GM18861 (cell line): ENCODE results near the gene PTPN2.
A peak's percentile ranks its signal among the peaks of the same experiment; 100 is the strongest.

ENCODE experiments used
- ATAC-seq: cut with Tn5 transposase; IDR thresholded peaks from one replicate; pipeline ENCODE4 v1.9.1; 2021; ENCODE audit not compliant: unreplicated experiment

PTPN2 gene

DNA sequence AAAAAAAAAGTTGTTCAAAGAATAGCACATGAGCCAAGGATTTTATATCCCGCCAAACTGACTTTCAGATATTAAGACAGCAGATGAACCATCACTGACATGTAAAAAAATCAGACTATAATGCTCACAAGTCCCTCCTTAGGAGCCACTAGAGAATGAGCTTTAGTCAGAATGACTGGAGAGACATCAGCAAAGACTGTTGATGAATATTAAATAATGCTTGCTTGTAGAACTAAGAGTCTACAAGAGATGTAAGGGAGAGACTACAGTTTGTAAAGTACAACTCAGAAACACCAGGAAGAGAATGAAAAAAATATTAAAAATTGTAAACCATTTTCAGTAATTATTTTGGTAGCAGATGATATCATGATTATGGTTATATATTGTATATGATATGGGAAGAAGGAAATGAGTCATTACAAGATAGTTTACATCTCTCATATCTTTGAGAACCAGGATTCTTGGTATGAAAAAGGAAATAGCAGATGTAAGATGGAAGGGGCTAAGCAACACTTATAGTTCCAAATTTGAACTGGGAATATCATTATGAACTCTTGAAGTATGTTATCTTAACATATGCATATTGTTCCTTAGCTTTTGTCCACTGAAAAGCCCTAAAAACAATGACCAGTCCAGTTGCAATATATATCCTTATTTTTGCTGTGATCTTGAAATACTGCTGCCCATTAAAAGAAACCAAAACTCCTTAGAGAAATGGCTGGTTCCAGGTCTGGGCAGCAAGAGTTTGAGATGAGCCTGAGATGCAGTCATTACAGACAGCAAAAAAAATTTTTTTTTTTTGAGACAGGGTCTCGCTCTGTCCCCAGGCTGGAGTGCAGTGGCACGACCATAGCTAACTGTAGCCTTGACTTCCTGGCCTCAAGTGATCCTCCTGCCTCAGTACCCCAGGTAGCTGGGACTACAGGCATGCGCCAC lies 55.7 kb downstream of the PTPN2 start:
- no peak for ATAC-seq

- no peak for ATAC-seq
Observed at GRCh38 chr18:12827588-12827987, 56.4 kb downstream of the PTPN2 start.

- ATAC-seq: no peak
Observed at GRCh38 chr18:12825230-12825629, 58.8 kb downstream of the PTPN2 start.

DNA sequence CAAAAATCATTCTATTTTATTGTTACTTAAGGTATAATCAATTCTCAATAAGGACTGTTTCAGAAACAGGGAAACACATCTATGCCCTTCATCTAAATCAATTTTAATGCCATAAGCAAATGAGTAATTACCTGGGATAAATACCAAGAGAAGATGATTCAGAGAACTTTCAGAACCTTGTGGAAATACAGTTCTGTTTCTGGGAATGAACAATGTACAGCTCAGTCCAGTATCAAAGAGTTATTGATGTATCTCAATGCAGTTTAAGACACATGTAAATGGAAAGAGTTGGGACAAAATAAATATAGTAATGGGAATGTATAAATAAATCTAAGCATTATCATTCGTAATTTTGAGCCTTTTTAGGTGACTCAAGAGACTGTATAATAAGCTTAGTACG lies 60.1 kb downstream of the PTPN2 start:
- no peak for ATAC-seq

DNA sequence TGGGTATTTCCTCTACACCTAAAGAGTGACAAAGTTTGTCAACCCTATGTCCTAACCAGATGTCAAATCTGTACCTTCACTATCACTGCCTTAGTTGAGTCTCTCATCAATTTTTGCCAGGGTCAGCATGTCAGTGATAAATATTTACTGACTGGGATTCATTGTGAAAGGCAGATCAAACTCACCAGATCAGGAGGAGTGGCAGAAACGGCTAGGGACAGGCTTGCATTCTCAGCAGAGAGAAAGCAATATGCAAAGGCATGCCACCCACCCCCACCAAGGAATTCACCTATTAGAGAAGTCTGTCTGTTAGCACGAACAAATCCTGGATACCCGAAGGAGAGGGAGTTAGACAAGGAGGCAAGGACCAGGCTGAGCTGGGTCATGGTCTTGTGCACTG lies 62.6 kb downstream of the PTPN2 start:
- ATAC-seq: no peak

GRCh38 chr18:12820506-12820905 lies 63.5 kb downstream of the PTPN2 start:
- ATAC-seq: no peak

- ATAC-seq: no peak
Observed at GRCh38 chr18:12819841-12820240, 64.2 kb downstream of the PTPN2 start.

GRCh38 chr18:12819322-12819721 lies 64.7 kb downstream of the PTPN2 start:
- peak; percentile 69 for ATAC-seq

DNA sequence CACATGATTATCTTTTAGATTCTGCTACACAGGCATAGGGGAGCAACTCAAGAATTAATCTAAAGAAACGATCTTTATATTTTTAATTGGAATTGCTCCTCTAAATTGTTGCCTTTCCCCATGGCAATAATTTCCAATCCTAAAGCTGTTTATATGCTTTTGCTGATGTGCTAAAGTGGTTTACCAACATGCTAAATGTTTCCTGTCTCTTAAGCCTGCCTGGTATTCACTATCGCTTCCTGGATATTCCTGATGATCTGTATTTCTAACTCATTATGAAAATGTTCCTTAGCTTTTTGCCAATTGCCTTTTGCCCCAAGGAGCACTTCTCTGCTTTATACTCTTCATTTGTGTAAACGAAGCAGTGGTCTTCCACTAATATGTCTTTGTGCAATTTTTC lies 65.8 kb downstream of the PTPN2 start:
- ATAC-seq: no peak

GRCh38 chr18:12816451-12816850 lies 67.6 kb downstream of the PTPN2 start:
- ATAC-seq: no peak

GRCh38 chr18:12811191-12811950 lies 72.7 kb downstream of the PTPN2 start:
- no peak for ATAC-seq

DNA sequence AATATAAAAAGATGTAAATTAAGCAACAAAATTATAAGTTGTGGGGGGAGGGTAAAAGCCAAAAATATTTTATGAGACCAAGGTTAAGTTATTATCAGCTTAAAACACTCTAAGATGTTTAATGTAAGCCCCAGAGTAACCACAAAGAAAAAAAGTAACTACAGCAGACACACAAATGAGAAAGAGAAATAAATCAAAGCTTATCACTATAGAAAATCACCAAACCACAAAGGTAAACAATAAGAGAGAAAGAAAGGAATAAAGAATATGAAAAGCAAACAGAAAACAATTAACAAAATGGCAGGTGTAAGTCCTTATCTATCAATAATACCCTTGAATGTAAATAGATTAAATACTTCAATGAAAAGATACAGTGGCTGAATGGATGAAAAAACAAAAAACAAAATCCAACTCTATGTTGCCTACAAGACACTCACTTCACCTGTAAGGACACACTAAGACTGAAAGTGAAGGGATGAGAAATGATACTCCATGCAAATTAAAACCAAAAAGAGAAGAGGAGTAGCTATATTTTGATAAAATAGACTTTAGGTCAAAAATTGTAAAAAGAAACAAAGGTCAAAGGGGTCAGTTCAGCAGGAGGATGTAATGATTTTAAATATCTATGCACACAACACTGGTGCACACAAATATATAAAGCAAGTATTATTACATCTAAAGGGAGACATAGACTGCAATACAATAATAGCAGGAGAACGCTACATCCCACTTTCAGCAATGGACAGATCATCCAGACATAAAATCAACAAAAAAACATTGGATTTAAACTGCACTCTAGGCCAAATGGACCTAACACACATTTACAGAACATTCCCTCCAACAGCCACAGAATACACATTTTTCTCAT lies 80.7 kb downstream of the PTPN2 start:
- peak; percentile 78 for ATAC-seq

DNA sequence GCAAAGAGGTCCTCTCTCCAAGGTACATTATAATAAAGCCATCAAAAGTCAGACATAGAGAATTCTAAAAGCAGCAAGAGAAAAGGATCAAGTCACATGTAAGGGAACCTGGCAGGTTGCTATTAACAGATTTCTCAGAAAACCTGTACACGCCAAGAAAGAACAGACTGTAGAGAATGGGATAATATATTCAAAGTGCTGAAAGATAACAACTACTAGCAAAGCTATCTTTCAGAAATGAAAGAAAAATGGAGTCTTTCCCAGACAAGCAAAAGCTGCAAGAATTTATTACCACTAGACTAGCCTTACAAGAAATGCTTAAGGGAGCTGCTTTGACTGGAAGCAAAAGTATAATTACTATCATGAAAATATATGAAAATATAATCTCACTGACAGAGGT lies 81.5 kb downstream of the PTPN2 start:
- no peak for ATAC-seq

- no peak for ATAC-seq
Observed at GRCh38 chr18:12796448-12796847, 87.6 kb downstream of the PTPN2 start.

DNA sequence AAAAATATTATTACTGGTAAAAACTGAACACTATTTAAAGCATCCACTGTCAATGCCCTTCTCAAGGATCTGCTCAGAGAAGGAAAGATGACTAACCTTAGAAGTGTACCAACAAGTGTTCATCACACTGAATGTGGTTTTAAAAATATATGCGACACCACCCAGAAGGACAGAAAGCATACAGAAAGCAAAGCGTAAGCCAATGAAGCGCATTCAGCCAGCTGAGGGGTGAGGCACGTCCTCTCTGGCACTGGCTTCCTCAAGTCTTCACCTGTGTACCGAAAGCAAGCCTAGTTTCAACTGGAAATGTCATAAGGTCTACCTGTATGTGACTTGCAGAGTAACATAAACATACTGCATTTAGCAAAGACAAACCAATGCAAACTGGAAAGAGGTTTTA lies 92.4 kb downstream of the PTPN2 start:
- no peak for ATAC-seq

DNA sequence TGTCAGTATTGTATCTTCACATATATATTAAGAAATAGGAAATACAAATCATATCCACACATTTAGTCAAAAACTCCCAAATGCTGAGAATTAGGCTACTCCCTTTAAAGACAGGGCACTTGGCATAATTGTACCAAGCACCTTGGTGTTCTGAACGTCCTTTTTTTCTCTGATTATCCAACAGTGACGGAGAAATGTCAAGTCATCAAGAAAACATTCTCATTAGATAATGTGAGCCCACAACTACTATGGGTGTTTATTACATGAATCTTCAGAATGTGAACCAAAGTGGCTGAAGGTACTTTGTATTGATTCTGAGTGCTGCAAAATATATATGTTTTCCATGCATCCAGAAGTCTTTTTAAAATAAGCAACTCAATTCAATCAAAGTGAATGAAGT lies 97.4 kb downstream of the PTPN2 start:
- ATAC-seq: no peak

DNA sequence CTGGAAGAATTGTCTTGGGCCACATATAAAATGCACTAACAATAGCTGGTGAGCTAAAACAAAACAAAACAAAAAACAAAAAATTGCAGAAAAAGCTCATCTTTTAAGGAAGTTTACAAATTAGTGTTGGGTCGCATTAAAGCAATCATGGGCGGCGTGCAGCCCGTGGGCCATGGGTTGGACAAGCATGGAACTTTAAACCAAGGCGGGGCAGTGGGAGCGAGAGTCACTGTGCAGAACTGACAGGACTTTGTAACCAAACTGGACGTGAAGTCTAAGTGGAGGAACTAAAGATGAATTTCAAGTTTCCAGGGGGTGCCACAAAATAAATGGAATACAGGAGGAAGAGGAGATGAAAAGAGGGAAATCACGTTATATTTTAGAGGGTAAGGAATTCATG lies 100.5 kb downstream of the PTPN2 start:
- no peak for ATAC-seq

- no peak for ATAC-seq
Observed at GRCh38 chr18:12782521-12782920, 101.5 kb downstream of the PTPN2 start.

DNA sequence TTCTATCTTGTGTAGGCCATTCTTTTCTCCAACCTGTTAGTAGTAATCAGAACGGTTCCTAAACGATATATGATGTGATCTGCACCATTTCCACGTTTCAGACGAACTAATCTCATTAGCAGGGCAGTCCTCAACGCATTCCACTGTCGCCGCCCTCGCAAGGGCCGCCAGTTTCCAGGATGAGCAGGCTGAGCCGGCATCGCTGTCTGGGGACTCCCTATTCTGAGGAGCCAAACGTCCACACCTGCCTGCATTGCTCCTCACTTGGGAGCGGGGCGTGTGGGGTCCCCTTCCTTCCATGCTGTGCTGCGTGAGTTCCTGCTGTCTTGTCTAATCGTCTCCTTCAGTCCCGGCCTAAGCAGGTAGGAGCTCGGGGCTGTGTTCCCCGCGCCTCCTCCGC lies 104.6 kb downstream of the PTPN2 start:
- no peak for ATAC-seq

DNA sequence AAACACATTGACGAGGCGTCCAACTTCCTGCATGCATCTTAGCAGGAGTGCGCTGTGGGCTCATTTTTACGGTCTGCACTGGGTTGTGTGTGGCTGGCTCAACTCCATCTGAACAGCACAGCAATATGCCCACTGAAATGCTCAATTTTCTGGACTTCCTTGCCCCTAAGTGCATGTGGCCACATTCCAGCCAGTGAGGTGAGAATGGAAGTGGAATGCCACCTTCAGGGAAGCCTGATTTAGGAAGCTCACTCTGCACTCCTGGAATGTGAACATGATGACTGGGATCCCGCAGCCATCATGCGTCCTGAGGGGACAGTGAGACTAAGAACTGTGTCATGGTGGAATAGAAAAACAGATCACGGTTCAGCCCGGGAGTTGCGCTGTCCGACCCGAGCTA lies 105.0 kb downstream of the PTPN2 start:
- ATAC-seq: no peak

DNA sequence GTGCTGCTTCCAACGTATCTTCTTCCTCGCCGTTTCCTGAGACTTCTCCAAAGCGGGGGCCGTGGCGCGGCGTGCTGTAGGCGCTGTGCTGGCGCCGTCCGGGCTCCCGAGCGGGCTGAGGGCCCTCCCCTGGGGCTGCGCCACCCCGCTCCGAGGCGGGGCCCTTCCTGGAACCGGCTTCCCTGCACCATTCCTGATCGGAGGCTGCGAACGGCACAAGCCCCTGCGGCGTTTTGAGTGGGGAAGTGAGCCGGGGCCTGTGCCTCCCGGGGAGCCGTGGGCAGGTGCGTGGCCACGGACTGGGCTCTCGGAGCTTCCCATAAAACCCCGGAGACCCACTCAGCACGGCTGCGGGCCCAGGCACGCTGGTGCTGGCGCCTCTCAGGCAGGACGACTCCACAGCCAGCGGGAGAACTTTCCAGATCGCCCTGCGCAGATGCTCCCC lies 106.5 kb downstream of the PTPN2 start:
- ATAC-seq: no peak
